Lower leg skin (tissue), 4 donors: ENCODE data around the gene ZNF808. TPM values are rescaled to one million over a fixed set of nuclear protein-coding genes. Genes with fewer than 3 reads are reported as not detected.
"Not testable (repeated sequence)": the region's sequence is repeated elsewhere in the genome, so short reads cannot be mapped to it uniquely, and the experiment has no call there.

Experiments
- DNase-seq, 2 donors: peaks; one replicate each; pipeline ENCODE4 v3.0.0-alpha.2; 2019; ENCODE audit warnings: low spot score in 2 of 2
- H3K4me3 ChIP-seq: fragments of 200-600 bp; sonication (generic); 2 replicates; pipeline ENCODE4 v1.5.1; 2017; ENCODE audit warnings: mild to moderate bottlenecking, low read depth; ENCODE audit not compliant: poor library complexity, severe bottlenecking
- CTCF ChIP-seq, 3 donors: fragments of 450-650 bp; IDR thresholded peaks; one replicate each; pipeline ENCODE4 v1.5.1; 2016; ENCODE audit warnings: antibody characterized with exemption in 3 of 3, mild to moderate bottlenecking in 3 of 3, moderate library complexity in 2 of 3
- POLR2A ChIP-seq, 2 donors: fragments of 450-650 bp; IDR thresholded peaks; one replicate each; pipeline ENCODE4 v1.6.1; 2016 to 2017; ENCODE audit warnings: antibody characterized with exemption in 2 of 2, mild to moderate bottlenecking in 1 of 2, moderate library complexity in 1 of 2
- WGBS, 2 donors: methylation state at CpG; one replicate each; pipeline ENCODE4 v1.1.5; 2018; 5-methylcytosine and 5-hydroxymethylcytosine counted together
- intact Hi-C: fragments of 100-400 bp; cut with DNase I; formaldehyde crosslinking; loops from one replicate; pipeline ENCODE4 v1.15.0; 2023; ENCODE audit warnings: low total_unique reads
- total RNA-seq, 4 donors: library from RNA; depleted of rRNA; stranded (reverse); fragments of >200 nt; gene quantifications; one replicate each; pipeline ENCODE4 v1.1.0, GENCODE V29; 2016

Gene ZNF808
- total RNA-seq: 10 to 100 TPM; 11.8 to 23.2 (median 15.8) TPM

GRCh38 chr19:52527134-52527955 lies at the start of gene ZNF808:
TSS of gene ZNF808 (plus strand) at chr19:52527668. CDS start at chr19:52543285, 15,617 bp downstream.
- intact Hi-C loops: no loop called here
- 0 to 1% methylated on average over 33 to 48 of the region's 54 CpGs for WGBS, 2 donors
- TF ChIP-seq CTCF (IDR thresholded peaks at IDR 0.05) (peak in 1 of 3 donors; percentile 56), POLR2A (IDR thresholded peaks at IDR 0.05) (no peak)

GRCh38 chr19:52484111-52484743 lies 43.2 kb upstream of the ZNF808 start:
- H3K4me3 ChIP-seq, intact Hi-C loops, DNase-seq: not testable (repeated sequence)
- WGBS, 2 donors: 49 to 50% methylated on average over 7 of the region's 7 CpGs

More at GRCh38 chr19:52527134-52527955, at the start of gene ZNF808:
- H3K4me3 ChIP-seq: peak within 1 kb of the TSS; percentile 72
- peak; percentile 95 to 99 for DNase-seq

GRCh38 chr19:52485064-52485463 lies 42.4 kb upstream of the ZNF808 start:
- intact Hi-C loops, H3K4me3 ChIP-seq, DNase-seq: not testable (repeated sequence)
- WGBS, 2 donors: 31 to 47% methylated on average over 7 of the region's 7 CpGs

- intact Hi-C loops, H3K4me3 ChIP-seq: not testable (repeated sequence)
- peak in 1 of 2 donors; percentile 4 for DNase-seq
- WGBS, 2 donors: 6 to 12% methylated on average over 8 of the region's 8 CpGs
These were observed 41.8 kb upstream of the ZNF808 start for GRCh38 chr19:52485561-52486240.

GRCh38 chr19:52492201-52492993 lies 35.1 kb upstream of the ZNF808 start:
- intact Hi-C loops: no loop called here
- WGBS, 2 donors: 25 to 30% methylated on average over 26 to 37 of the region's 37 CpGs
- H3K4me3 ChIP-seq: no peak overlapping the region

GRCh38 chr19:52492994-52493470 lies 34.4 kb upstream of the ZNF808 start:
- DNase-seq: peak in 1 of 2 donors; percentile 50
- WGBS, 2 donors: 10 to 11% methylated on average over 28 of the region's 28 CpGs
- no peak overlapping the region for H3K4me3 ChIP-seq
- TF ChIP-seq POLR2A (IDR thresholded peaks at IDR 0.05) (no peak), CTCF (IDR thresholded peaks at IDR 0.05) (no peak)
- intact Hi-C loops: no loop called here

More at GRCh38 chr19:52492201-52492993, 35.1 kb upstream of the ZNF808 start:
- peak in 1 of 2 donors; percentile 60 for DNase-seq
- TF ChIP-seq POLR2A (IDR thresholded peaks at IDR 0.05) (no peak), CTCF (IDR thresholded peaks at IDR 0.05) (no peak)
